ENCODE results near the gene AMIGO2. TPM values are rescaled to one million over a fixed set of nuclear protein-coding genes. Genes with fewer than 3 reads are reported as not detected.

Gene AMIGO2
- total RNA-seq, 6 experiments from 2014 or later: 0.88 to 4.3 (median 1.9) TPM

GRCh38 chr12:47039756-47040155, 40.0 kb downstream of the AMIGO2 start:
- no peak for DNase-seq
- H3K9me3 ChIP-seq: no peaks in the 10 kb centered on the region
- no peak overlapping the region for H3K27ac ChIP-seq
- H3K4me1 ChIP-seq: peaks cover 0 to 5% (median 2%) of the 10 kb centered on the region in 4 donors
- no peak for ATAC-seq
- 63% methylated on average over 1 of the region's 1 CpG for WGBS (ENCODE audit: insufficient coverage, low coverage, low lambda C conversion rate, missing lambda C conversion rate)
- intact Hi-C loops (cut with DNase I): loop anchor here in 1 of 2 donors (10.0 kb wide), 1 partner anchor 355 kb away; no protein-coding TSS in a partner anchor
- H3K27me3 ChIP-seq: no peaks in the 10 kb centered on the region
- no peak overlapping the region for H3K4me3 ChIP-seq
- TF ChIP-seq POLR2A (IDR thresholded peaks at IDR 0.05): no peak
- no peak for TF ChIP-seq CTCF (IDR thresholded peaks at IDR 0.05)
- H3K36me3 ChIP-seq: no peaks in the 10 kb centered on the region

- ATAC-seq (no peak), DNase-seq (no peak)
- no peak overlapping the region for H3K4me3 ChIP-seq
- no peaks in the 10 kb centered on the region for H3K9me3 ChIP-seq
- H3K27ac ChIP-seq: peak overlapping the region in 1 of 3 donors; percentile 34
- H3K27me3 ChIP-seq: no peaks in the 10 kb centered on the region
- intact Hi-C loops (cut with DNase I): loop anchor here in 1 of 2 donors (10.0 kb wide), 1 partner anchor 356 kb away; no protein-coding TSS in a partner anchor
- H3K36me3 ChIP-seq: no peaks in the 10 kb centered on the region
- WGBS (ENCODE audit: insufficient coverage, low coverage, low lambda C conversion rate, missing lambda C conversion rate): 95% methylated on average over 2 of the region's 2 CpGs
- no peak for TF ChIP-seq POLR2A (IDR thresholded peaks at IDR 0.05)
- TF ChIP-seq CTCF (IDR thresholded peaks at IDR 0.05): no peak
- H3K4me1 ChIP-seq: peaks cover 0 to 5% (median 2%) of the 10 kb centered on the region in 4 donors
These were observed 40.7 kb downstream of the AMIGO2 start for GRCh38 chr12:47039079-47039478.

GRCh38 chr12:47038270-47038748, 41.5 kb downstream of the AMIGO2 start:
- TF ChIP-seq POLR2A (IDR thresholded peaks at IDR 0.05): no peak
- no peak for TF ChIP-seq CTCF (IDR thresholded peaks at IDR 0.05)
- intact Hi-C loops (cut with DNase I): loop anchor here in 1 of 2 donors (10.0 kb wide), 1 partner anchor 356 kb away; no protein-coding TSS in a partner anchor
- ATAC-seq: peak; percentile 72 to 82 (median 80)
- 67% methylated on average over 1 of the region's 1 CpG for WGBS (ENCODE audit: insufficient coverage, low coverage, low lambda C conversion rate, missing lambda C conversion rate)
- H3K4me1 ChIP-seq: peaks cover 0 to 11% (median 3%) of the 10 kb centered on the region in 4 donors
- no peaks in the 10 kb centered on the region for H3K9me3 ChIP-seq
- H3K27me3 ChIP-seq: no peaks in the 10 kb centered on the region
- H3K4me3 ChIP-seq: no peak overlapping the region
- no peak for DNase-seq
- H3K27ac ChIP-seq: peak overlapping the region in 1 of 3 donors; percentile 34
- no peaks in the 10 kb centered on the region for H3K36me3 ChIP-seq

- Histone ChIP-seq H3K4me1 (peaks cover 0 to 18% (median 6%) of the 10 kb centered on the region in 4 donors), H3K27ac (no peak overlapping the region), H3K9me3 (no peaks in the 10 kb centered on the region), H3K36me3 (no peaks in the 10 kb centered on the region), H3K4me3 (no peak overlapping the region), H3K27me3 (no peaks in the 10 kb centered on the region)
- no peak for DNase-seq
- intact Hi-C loops (cut with DNase I): loop anchor here in 1 of 2 donors (10.0 kb wide), 1 partner anchor 359 kb away; no protein-coding TSS in a partner anchor
- TF ChIP-seq POLR2A (IDR thresholded peaks at IDR 0.05) (no peak), CTCF (IDR thresholded peaks at IDR 0.05) (no peak)
- ATAC-seq: no peak
- WGBS (ENCODE audit: insufficient coverage, low coverage, low lambda C conversion rate, missing lambda C conversion rate): 79% methylated on average over 2 of the region's 3 CpGs
These were observed 44.3 kb downstream of the AMIGO2 start for GRCh38 chr12:47035484-47035883.
